ENCODE measurements around the gene GPR61. TPM values are rescaled to one million over a fixed set of nuclear protein-coding genes. Genes with fewer than 3 reads are reported as not detected.

The GPR61 gene
- total RNA-seq, 1 experiment from 2014 or later = not detected

GRCh38 chr1:109521002-109521951 is 18.4 kb upstream of the GPR61 start:
- H3K27me3 Mint-ChIP-seq (ENCODE audit: unreplicated experiment) = peaks cover 44% of the 10 kb centered on the region
- BruUV-seq (replicated peaks) = no TSS peak
- CTCF ChIA-PET = no interaction called here
- H3K4me1 Mint-ChIP-seq (ENCODE audit: low read depth, unreplicated experiment) = peaks cover 8% of the 10 kb centered on the region
- no peaks in the 10 kb centered on the region for H3K36me3 Mint-ChIP-seq (ENCODE audit: insufficient read depth, unreplicated experiment)
- H3K27ac Mint-ChIP-seq (ENCODE audit: unreplicated experiment) = no peak overlapping the region
- intact Hi-C loops (cut with micrococcal nuclease; ENCODE audit: unreplicated experiment) = no loop called here
- H3K9me3 Mint-ChIP-seq (ENCODE audit: low read depth, unreplicated experiment) = no peaks in the 10 kb centered on the region
- no peak for TF ChIP-seq CTCF (IDR thresholded peaks at IDR 0.05; ENCODE audit: unreplicated experiment)
- H3K4me3 Mint-ChIP-seq (ENCODE audit: low read depth, unreplicated experiment) = no peak overlapping the region
- DNase-seq = no peak

GRCh38 chr1:109522026-109522425 is 17.6 kb upstream of the GPR61 start:
- H3K4me3 Mint-ChIP-seq (ENCODE audit: low read depth, unreplicated experiment) = no peak overlapping the region
- H3K27ac Mint-ChIP-seq (ENCODE audit: unreplicated experiment) = no peak overlapping the region
- no peak for DNase-seq
- intact Hi-C loops (cut with micrococcal nuclease; ENCODE audit: unreplicated experiment) = no loop called here
- H3K36me3 Mint-ChIP-seq (ENCODE audit: insufficient read depth, unreplicated experiment) = no peaks in the 10 kb centered on the region
- BruUV-seq (replicated peaks) = no TSS peak
- CTCF ChIA-PET = no interaction called here
- H3K4me1 Mint-ChIP-seq (ENCODE audit: low read depth, unreplicated experiment) = peaks cover under 1% of the 10 kb centered on the region
- H3K9me3 Mint-ChIP-seq (ENCODE audit: low read depth, unreplicated experiment) = no peaks in the 10 kb centered on the region
- TF ChIP-seq CTCF (IDR thresholded peaks at IDR 0.05; ENCODE audit: unreplicated experiment) = no peak
- peaks cover 51% of the 10 kb centered on the region for H3K27me3 Mint-ChIP-seq (ENCODE audit: unreplicated experiment)

DNA sequence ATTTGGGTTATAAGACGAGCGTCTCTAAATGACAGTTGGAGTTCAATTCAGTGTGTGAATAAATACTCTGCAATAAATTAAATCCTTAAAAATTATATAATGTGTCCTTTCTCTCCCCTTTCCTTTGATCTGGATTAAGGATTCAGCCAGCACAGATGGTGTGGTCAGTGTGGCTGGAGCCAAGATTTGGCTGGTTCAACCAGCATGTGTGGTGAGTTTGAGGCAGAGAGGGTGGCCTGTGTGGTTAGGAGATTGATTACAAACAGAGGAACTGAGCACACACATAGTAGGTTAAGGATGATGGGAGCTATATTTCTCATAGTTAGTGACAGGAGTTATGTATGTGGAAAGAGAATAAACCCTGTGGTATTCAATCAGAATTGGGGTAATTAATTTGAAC is 16.0 kb upstream of the GPR61 start:
- DNase-seq = no peak
- Mint-ChIP-seq H3K9me3 (ENCODE audit: low read depth, unreplicated experiment) (no peaks in the 10 kb centered on the region), H3K4me3 (ENCODE audit: low read depth, unreplicated experiment) (no peak overlapping the region), H3K27me3 (ENCODE audit: unreplicated experiment) (peaks cover 68% of the 10 kb centered on the region), H3K36me3 (ENCODE audit: insufficient read depth, unreplicated experiment) (no peaks in the 10 kb centered on the region), H3K27ac (ENCODE audit: unreplicated experiment) (no peak overlapping the region), H3K4me1 (ENCODE audit: low read depth, unreplicated experiment) (no peaks in the 10 kb centered on the region)
- no peak for TF ChIP-seq CTCF (IDR thresholded peaks at IDR 0.05; ENCODE audit: unreplicated experiment)
- CTCF ChIA-PET = no interaction called here
- intact Hi-C loops (cut with micrococcal nuclease; ENCODE audit: unreplicated experiment) = no loop called here
- no TSS peak for BruUV-seq (replicated peaks)

- TF ChIP-seq CTCF (IDR thresholded peaks at IDR 0.05; ENCODE audit: unreplicated experiment) = no peak
- CTCF ChIA-PET = no interaction called here
- Mint-ChIP-seq H3K4me1 (ENCODE audit: low read depth, unreplicated experiment) (no peaks in the 10 kb centered on the region), H3K27ac (ENCODE audit: unreplicated experiment) (no peak overlapping the region), H3K4me3 (ENCODE audit: low read depth, unreplicated experiment) (no peak overlapping the region), H3K36me3 (ENCODE audit: insufficient read depth, unreplicated experiment) (no peaks in the 10 kb centered on the region), H3K27me3 (ENCODE audit: unreplicated experiment) (peaks cover 81% of the 10 kb centered on the region), H3K9me3 (ENCODE audit: low read depth, unreplicated experiment) (no peaks in the 10 kb centered on the region)
- no TSS peak for BruUV-seq (replicated peaks)
- intact Hi-C loops (cut with micrococcal nuclease; ENCODE audit: unreplicated experiment) = no loop called here
- no peak for DNase-seq
Observed at GRCh38 chr1:109527098-109527811, 12.4 kb upstream of the GPR61 start.

Measured in Calu3 (cell line).